SK-N-SH (cell line): ENCODE data around the gene ZBED4.

Source experiments
- CTCF ChIP-seq: fragments of 200-600 bp; sonication (generic); IDR thresholded peaks from 2 replicates; pipeline ENCODE4 v1.6.1; 2017; ENCODE audit warnings: antibody characterized with exemption, mild to moderate bottlenecking, moderate library complexity
- ELF1 ChIP-seq: IDR thresholded peaks from 2 replicates; pipeline ENCODE4 v1.4.0; 2012
- GABPA ChIP-seq: IDR thresholded peaks from 2 replicates; pipeline ENCODE4 v1.4.0; 2012; ENCODE audit warnings: low read depth, mild to moderate bottlenecking
- JUND ChIP-seq: IDR thresholded peaks from 2 replicates; pipeline ENCODE4 v1.4.0; 2012
- MXI1 ChIP-seq: IDR thresholded peaks from 2 replicates; pipeline ENCODE4 v1.6.1; 2012; ENCODE audit warnings: mild to moderate bottlenecking, low read depth, low read length, improper control_type of control experiment
- POLR2AphosphoS5 ChIP-seq: IDR thresholded peaks from 2 replicates; pipeline ENCODE4 v1.6.1; 2012; ENCODE audit warnings: low read depth, low read length
- RAD21 ChIP-seq: IDR thresholded peaks from 2 replicates; pipeline ENCODE4 v1.6.1; 2012; ENCODE audit warnings: mild to moderate bottlenecking, low read length
- TAF1 ChIP-seq: IDR thresholded peaks from 2 replicates; pipeline ENCODE4 v1.6.1; 2012; ENCODE audit warnings: low read depth, mild to moderate bottlenecking, low read length, moderate library complexity, borderline replicate concordance
- USF2 ChIP-seq: fragments of 150-350 bp; IDR thresholded peaks from 2 replicates; pipeline ENCODE4 v1.6.1; 2017; ENCODE audit warnings: antibody characterized with exemption, low read length, low read depth, borderline replicate concordance

- TF ChIP-seq RAD21, result no peak
- no peak for TF ChIP-seq MXI1
- no peak for TF ChIP-seq TAF1
- no peak for TF ChIP-seq ELF1
- no peak for TF ChIP-seq CTCF
- no peak for TF ChIP-seq JUND
- TF ChIP-seq USF2, result no peak
- TF ChIP-seq POLR2AphosphoS5, result no peak
- TF ChIP-seq GABPA, result no peak
Observed at GRCh38 chr22:49865156-49865555, 11.5 kb downstream of the ZBED4 start.
